Measurements from ENCODE around the gene PSORS1C1.

DNA sequence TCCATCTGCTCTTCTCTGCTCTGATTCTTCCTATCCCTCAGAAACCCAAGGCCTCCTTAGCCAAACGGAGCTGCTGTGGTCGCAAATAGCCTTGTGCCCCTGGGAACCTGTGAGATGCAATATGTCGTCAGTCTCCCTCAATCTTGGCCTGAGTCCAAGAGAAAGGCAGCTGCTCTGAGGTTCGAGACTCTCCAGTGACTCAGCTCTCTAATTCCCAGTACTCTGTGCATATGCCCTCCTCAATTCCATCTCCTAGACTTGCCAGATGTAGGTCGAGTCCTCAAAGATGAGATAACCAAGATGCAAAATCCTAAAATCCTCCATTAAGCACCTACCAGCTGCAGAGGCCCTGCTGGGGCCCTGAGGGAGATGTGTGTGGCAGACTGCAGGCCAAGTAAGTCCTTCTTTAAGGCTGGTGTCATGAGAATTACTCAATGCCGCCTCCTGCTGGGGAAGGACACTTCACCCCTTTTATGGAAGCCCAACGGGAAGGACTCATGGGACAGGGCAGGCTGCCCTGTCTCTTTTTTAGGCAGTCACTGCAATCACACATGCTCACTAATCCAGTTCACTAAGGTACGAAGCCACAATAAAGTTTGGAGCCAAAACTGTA lies 30.8 kb upstream of the PSORS1C1 start:
- TF ChIP-seq, protein P1, sequence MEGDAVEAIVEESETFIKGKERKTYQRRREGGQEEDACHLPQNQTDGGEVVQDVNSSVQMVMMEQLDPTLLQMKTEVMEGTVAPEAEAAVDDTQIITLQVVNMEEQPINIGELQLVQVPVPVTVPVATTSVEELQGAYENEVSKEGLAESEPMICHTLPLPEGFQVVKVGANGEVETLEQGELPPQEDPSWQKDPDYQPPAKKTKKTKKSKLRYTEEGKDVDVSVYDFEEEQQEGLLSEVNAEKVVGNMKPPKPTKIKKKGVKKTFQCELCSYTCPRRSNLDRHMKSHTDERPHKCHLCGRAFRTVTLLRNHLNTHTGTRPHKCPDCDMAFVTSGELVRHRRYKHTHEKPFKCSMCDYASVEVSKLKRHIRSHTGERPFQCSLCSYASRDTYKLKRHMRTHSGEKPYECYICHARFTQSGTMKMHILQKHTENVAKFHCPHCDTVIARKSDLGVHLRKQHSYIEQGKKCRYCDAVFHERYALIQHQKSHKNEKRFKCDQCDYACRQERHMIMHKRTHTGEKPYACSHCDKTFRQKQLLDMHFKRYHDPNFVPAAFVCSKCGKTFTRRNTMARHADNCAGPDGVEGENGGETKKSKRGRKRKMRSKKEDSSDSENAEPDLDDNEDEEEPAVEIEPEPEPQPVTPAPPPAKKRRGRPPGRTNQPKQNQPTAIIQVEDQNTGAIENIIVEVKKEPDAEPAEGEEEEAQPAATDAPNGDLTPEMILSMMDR (IDR thresholded peaks at IDR 0.05), result peak in 3 of 4 donors; percentile 20 to 34 (median 29)
- TF ChIP-seq POLR2A (IDR thresholded peaks at IDR 0.05), result no peak
